ENCODE measurements around the gene SULT1C2.

DNA sequence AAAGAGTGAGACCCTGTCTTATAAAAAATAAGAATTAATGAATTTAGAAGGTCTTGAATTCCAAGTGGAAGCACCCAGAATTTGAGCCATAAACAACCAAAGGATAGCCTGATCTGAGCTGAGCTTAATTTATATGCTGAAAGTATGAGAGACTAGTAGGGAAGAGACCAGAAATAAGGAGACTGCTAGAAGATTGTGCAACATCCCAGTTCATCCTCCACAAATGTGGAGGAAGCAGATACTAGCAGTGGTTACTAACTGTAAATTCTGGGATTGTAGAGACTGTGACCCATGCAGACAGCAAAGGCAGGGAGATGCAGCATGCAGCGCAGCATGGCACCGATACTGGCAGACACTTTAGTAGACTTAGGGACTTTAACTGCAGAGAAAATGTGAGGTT is 1.5 kb upstream of the SULT1C2 start:
- TF ChIP-seq, protein P1, sequence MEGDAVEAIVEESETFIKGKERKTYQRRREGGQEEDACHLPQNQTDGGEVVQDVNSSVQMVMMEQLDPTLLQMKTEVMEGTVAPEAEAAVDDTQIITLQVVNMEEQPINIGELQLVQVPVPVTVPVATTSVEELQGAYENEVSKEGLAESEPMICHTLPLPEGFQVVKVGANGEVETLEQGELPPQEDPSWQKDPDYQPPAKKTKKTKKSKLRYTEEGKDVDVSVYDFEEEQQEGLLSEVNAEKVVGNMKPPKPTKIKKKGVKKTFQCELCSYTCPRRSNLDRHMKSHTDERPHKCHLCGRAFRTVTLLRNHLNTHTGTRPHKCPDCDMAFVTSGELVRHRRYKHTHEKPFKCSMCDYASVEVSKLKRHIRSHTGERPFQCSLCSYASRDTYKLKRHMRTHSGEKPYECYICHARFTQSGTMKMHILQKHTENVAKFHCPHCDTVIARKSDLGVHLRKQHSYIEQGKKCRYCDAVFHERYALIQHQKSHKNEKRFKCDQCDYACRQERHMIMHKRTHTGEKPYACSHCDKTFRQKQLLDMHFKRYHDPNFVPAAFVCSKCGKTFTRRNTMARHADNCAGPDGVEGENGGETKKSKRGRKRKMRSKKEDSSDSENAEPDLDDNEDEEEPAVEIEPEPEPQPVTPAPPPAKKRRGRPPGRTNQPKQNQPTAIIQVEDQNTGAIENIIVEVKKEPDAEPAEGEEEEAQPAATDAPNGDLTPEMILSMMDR (IDR thresholded peaks at IDR 0.05; ENCODE audit: poor library complexity), result no peak
- no peak for TF ChIP-seq EZH2 (IDR thresholded peaks at IDR 0.05; ENCODE audit: borderline replicate concordance)

Measured in hepatocyte (in vitro differentiated cells).